Hematopoietic multipotent progenitor cell (in vitro differentiated cells): ENCODE results near the gene CAP2. TPM values are rescaled to one million over a fixed set of nuclear protein-coding genes. Genes with fewer than 3 reads are reported as not detected.
"Not testable (repeated sequence)": the region's sequence is repeated elsewhere in the genome, so short reads cannot be mapped to it uniquely, and the experiment has no call there.

Experiments
- DNase-seq, 3 donors: peaks; one replicate each; pipeline ENCODE4 v3.0.0-alpha.2; 2011 to 2015; ENCODE audit warnings: low read depth in 2 of 3, low spot score in 2 of 3
- total RNA-seq: library from RNA; depleted of rRNA; stranded (reverse); fragments of >200 nt; gene quantifications from one replicate; pipeline ENCODE4 v1.2.3, GENCODE V29; 2012

CAP2 gene
- total RNA-seq, 1 donor: under 0.01 TPM

- no peak for DNase-seq
These were observed 1.7 kb downstream of the CAP2 start for GRCh38 chr6:17395112-17395511.

DNA sequence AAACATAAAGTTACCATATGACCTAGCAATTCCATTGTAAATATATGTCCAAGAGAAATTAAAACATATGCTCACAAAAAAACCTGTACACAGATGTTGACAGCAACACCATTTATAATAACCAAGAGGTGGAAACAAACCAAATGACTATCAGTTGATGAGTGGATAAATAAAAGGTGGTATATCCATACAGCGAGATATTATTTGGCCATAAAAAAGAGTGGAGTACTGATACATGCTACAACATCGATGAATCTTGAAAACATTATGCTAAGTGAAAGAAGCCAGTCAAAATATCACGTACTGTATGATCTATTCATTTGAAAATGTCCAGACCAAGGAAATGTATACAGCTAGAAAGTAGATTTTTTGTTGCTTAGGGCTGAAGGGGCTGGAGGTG is 2.9 kb downstream of the CAP2 start:
- DNase-seq: no peak

- no peak for DNase-seq
These were observed 4.4 kb downstream of the CAP2 start for GRCh38 chr6:17397764-17398194.

DNA sequence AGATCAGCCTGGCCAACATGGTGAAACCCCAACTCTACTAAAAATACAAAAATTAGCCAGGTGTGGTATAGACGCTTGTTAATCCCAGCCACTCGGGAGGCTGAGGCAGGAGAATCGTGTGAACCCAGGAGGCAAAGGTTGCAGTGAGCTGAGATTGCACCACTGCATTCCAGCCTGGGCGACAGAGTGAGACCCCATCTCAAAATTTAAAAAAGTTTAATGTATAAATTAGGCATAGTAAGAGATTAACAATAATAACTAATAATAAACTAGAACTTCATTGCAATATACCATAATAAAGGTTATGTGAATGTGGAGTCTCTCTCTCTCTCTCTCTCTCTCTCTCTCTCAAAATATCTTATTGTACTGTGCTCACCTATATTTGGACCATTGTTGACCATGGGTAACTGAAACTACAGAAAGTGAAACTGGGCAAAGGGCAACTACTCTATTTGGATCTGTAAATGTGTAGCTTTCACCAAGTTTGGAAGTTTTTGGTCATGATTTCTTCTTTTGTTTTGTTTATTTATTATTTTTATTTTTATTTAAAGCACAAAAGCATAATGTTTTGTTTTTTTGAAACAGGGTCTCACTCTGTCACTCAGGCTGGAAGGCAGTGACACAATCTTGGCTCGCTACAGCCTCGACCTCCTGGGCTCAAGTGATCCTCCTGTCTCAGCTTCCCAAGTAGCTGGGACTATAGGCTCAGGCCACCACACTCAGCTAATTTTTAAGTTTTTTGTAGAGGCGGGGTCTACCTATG is 12.0 kb downstream of the CAP2 start:
- DNase-seq: not testable (repeated sequence)

GRCh38 chr6:17405944-17406245 is 12.5 kb downstream of the CAP2 start:
- no peak for DNase-seq

GRCh38 chr6:17408081-17408480 is 14.7 kb downstream of the CAP2 start:
- no peak for DNase-seq

- no peak for DNase-seq
These were observed 16.9 kb downstream of the CAP2 start for GRCh38 chr6:17410281-17410680.

DNA sequence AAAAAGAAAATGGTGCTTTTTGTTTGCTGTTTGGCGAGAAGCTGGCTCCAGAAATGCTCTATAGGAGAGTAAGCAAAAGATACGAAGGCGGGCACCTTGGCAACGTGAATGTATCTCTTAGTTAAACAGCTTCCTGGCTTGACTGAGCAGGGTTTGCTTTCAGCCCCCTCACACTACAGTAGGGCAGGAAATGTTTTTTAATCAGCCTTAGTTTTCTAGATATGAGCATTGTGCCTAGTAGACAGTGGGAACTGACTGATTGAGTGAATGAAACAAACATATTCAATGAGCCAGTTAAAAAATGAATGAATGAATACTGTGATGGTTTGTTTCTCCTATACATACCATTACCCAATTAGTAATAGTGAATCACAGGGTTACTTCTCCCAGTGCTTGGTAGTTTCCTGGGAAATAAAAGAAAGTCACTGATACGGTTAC is 19.9 kb downstream of the CAP2 start:
- no peak for DNase-seq

- DNase-seq: not testable (repeated sequence)
These were observed 21.0 kb downstream of the CAP2 start for GRCh38 chr6:17414395-17414794.

DNA sequence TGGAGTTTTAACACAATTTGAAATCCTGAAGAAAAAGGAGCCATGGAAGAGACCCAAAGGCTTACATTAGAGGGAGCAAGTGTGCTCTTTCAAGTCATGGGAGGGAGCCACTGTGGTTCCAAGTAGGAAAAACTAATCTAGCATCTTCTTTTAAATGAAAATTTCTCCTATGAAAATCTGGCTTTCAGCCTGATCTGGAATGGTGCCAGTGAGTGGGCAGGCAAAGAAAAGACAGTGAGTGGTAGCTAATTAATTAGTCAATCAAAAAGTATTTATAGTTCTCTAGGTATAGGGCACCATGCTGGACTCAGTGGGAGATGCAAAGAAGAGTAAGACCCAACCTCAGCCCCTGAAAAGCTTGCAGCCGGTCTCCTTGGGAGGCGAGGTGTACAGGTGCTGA is 21.9 kb downstream of the CAP2 start:
- no peak for DNase-seq

DNA sequence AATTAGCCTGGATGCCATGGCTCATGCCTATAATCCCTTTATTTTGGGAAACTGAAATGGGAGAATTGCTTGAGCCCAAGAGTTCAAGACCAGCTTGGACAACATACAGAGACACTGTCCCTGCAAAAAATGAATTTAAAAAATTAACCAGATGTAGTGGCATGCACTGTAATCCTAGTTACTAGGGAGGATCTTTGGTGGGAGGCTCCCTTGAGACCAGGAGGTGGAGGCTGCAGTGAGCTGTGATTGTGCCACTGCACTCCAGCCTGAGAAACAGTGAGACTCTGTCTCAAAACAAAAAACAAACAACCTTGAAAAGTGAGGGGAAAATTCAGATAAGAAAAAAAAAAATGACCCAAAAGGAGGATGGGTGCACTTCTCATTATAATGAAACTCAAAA is 23.4 kb downstream of the CAP2 start:
- no peak for DNase-seq

DNA sequence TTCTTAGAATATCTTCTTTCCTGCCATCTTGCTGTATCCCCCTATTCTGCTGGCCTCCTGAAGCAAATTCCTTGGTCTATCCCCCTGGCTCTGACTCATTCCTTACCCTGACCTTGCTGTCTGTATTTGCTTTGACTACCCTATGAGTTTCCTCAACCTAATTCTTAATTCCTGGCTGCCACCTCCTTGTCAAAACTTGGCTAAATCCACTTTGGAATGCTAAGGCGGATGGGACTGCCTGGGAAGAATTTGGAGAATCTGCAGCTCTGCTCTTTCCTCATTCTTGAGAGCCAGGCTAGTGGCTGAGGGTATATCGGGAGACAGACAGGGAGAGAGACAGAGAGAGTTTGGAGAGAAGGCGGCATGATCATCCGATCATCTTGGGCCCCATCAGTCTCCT is 24.4 kb downstream of the CAP2 start:
- DNase-seq: no peak

DNA sequence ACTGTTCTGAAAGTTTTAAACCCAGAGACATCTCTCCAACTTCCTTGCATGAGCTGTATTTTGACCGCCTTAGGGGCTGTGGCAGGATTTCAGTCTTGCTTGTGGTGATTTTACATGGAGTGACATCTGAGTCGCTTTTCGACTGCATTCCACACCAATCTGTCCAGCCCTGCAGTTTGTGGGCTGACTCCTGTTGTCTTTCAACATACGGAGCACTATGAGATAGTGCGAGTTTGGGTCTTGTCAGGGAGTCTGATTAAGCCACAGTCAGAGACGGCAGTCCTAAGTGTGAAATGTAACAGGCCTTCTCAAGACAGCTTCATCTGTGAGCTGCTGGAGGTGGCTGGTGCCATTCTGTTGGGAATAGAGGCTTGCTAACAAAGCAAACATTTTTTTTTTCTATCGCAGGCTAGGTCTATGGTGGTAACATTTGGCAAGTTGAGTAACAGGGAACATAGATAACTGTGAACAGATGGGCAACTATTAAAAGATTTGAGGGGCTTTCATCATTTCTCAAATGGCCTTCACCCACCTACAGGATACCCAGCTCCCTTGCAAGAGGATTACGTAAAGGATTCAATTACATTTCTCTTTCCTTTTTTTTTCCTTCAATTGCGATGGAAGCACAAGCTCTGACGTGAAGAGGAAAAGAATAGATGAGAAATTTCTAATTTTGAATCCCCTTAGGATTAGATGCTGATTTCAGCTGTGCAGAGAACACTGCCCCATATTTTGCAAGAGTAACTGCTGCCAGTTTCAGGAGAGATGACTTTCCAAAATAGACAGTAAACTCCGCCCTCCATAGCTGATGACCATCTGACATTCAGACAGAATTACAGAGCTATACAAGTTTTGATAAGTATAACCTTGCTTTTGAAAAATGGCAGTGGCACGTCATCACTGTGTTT is 25.1 kb downstream of the CAP2 start:
- DNase-seq: no peak

GRCh38 chr6:17419189-17419575 is 25.8 kb downstream of the CAP2 start:
- DNase-seq: no peak

GRCh38 chr6:17420368-17420767 is 27.0 kb downstream of the CAP2 start:
- DNase-seq: no peak

- no peak for DNase-seq
These were observed 28.0 kb downstream of the CAP2 start for GRCh38 chr6:17421406-17421805.

DNA sequence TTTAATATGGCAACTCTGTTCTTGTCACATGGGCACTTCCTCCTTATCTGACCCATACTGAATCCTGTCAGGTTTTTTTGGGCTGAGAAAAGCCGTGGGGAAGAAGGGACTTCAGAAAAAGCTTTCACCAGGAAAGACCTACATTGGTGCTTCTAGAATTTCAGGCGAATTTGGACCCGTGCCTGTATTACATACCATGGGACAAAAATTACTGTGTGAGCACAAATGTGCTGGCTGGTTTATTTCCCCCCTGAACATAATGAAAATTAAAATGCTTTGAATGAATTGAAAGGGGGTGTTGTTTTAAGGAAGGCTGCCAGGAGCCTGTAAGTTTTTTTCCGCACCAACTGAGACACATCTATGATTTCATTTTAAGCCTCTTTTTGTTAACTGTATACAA is 29.6 kb downstream of the CAP2 start:
- no peak for DNase-seq

- DNase-seq: no peak
These were observed 33.7 kb downstream of the CAP2 start for GRCh38 chr6:17427062-17427461.

DNA sequence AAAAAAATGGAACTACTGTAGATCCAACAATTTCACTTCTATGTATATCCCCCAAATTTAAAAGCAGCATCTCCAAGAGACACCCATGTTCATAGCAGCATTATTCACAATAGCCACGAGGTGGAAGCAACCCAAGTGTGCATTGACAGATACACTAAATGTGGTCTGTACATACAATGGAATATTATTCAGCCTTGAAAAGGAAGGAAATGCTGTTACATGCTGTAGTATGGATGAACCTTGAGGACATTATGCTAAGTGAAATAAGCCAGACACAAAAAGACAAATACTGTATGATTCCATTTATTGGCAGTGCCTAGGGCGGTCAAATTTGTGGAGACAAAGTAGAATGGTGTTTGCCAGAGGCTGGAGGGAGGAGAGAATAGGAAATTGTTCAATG is 34.2 kb downstream of the CAP2 start:
- no peak for DNase-seq

- not testable (repeated sequence) for DNase-seq
These were observed 35.3 kb downstream of the CAP2 start for GRCh38 chr6:17428595-17429120.

GRCh38 chr6:17429383-17430061 is 36.1 kb downstream of the CAP2 start:
- no peak for DNase-seq
